Neural crest cell (in vitro differentiated cells): Measurements from ENCODE around the gene IRX4. TPM values are rescaled to one million over a fixed set of nuclear protein-coding genes. Genes with fewer than 3 reads are reported as not detected.

Experiments
- DNase-seq: peaks from one replicate; pipeline ENCODE4 v3.0.0; 2021; ENCODE audit warnings: low read depth, mixed read lengths, low spot score
- H3K27ac Mint-ChIP-seq: one replicate; pipeline ENCODE4 v1.8.0; 2021; ENCODE audit warnings: mild to moderate bottlenecking, mixed read lengths; ENCODE audit not compliant: unreplicated experiment
- H3K27me3 Mint-ChIP-seq: 2 replicates; pipeline ENCODE4 v1.8.0; 2021; ENCODE audit warnings: low read depth, mild to moderate bottlenecking, mixed read lengths
- H3K36me3 Mint-ChIP-seq: 2 replicates; pipeline ENCODE4 v1.8.0; 2021; ENCODE audit warnings: low read depth, mild to moderate bottlenecking, mixed read lengths
- H3K4me1 Mint-ChIP-seq: 2 replicates; pipeline ENCODE4 v1.8.0; 2021; ENCODE audit warnings: mixed read lengths
- H3K4me3 Mint-ChIP-seq: one replicate; pipeline ENCODE4 v1.8.0; 2021; ENCODE audit warnings: mild to moderate bottlenecking, mixed read lengths
- H3K9me3 Mint-ChIP-seq: 2 replicates; pipeline ENCODE4 v1.8.0; 2021; ENCODE audit warnings: mixed read lengths
- total RNA-seq: library from RNA; stranded (reverse); gene quantifications from 2 replicates; pipeline ENCODE4 v1.2.1, GENCODE V29; 2021
- TF ChIP-seq, protein P1 (sequence below): fragments of 200-600 bp; sonication (generic); conservative IDR thresholded peaks from 2 replicates; pipeline ENCODE4 v1.5.0; 2021; ENCODE audit warnings: antibody characterized with exemption, mild to moderate bottlenecking

The IRX4 gene
- total RNA-seq, 1 donor from 2014 or later, result 0.28 TPM

DNA sequence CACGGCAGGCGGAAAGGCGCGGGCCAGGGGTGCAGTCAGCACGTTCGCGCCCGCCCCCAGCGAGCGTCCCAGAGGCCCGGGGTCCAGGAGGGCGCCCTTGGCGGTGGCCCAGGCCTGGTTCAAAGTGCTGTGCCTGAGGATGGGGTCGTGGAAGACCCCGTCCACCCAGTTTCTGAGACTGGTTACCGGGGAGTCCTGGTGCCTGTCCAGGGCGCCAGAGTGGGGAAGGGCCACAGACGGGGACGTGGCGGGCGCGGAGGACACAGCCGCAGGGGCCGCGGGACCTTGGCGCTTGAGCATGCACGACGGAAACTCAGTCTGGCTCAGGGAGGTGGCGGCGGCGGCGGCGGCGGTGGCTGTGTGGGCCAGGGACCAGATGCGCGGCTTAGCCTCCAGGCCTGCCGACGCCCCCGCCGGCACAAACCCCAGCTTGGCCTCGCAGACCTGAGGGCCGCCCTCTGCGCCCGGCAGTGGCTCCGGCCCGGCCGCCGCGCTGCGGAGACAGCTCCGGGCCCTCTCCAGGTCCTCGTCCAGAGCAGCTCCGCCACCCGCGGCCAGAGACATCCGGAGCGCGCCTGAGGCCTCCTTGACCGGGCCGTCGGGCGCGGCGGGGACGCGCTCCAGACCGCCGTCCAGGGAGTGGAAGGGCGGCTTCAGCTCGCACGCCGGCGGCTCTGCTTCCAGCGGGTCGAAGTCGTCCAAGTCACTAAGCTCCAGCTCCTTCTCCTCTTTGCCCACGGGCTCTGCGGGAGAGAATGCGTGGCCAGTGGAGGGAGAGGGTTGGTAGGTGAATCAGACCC is 4.5 kb downstream of the IRX4 start:
- no peaks in the 10 kb centered on the region for H3K9me3 Mint-ChIP-seq
- H3K36me3 Mint-ChIP-seq, result no peaks in the 10 kb centered on the region
- no peak for DNase-seq
- peaks cover 87% of the 10 kb centered on the region for H3K27me3 Mint-ChIP-seq
- no peak overlapping the region for H3K27ac Mint-ChIP-seq
- peaks cover 17% of the 10 kb centered on the region for H3K4me1 Mint-ChIP-seq
- TF ChIP-seq, protein P1, sequence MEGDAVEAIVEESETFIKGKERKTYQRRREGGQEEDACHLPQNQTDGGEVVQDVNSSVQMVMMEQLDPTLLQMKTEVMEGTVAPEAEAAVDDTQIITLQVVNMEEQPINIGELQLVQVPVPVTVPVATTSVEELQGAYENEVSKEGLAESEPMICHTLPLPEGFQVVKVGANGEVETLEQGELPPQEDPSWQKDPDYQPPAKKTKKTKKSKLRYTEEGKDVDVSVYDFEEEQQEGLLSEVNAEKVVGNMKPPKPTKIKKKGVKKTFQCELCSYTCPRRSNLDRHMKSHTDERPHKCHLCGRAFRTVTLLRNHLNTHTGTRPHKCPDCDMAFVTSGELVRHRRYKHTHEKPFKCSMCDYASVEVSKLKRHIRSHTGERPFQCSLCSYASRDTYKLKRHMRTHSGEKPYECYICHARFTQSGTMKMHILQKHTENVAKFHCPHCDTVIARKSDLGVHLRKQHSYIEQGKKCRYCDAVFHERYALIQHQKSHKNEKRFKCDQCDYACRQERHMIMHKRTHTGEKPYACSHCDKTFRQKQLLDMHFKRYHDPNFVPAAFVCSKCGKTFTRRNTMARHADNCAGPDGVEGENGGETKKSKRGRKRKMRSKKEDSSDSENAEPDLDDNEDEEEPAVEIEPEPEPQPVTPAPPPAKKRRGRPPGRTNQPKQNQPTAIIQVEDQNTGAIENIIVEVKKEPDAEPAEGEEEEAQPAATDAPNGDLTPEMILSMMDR, result no peak
- no peak overlapping the region for H3K4me3 Mint-ChIP-seq

DNA sequence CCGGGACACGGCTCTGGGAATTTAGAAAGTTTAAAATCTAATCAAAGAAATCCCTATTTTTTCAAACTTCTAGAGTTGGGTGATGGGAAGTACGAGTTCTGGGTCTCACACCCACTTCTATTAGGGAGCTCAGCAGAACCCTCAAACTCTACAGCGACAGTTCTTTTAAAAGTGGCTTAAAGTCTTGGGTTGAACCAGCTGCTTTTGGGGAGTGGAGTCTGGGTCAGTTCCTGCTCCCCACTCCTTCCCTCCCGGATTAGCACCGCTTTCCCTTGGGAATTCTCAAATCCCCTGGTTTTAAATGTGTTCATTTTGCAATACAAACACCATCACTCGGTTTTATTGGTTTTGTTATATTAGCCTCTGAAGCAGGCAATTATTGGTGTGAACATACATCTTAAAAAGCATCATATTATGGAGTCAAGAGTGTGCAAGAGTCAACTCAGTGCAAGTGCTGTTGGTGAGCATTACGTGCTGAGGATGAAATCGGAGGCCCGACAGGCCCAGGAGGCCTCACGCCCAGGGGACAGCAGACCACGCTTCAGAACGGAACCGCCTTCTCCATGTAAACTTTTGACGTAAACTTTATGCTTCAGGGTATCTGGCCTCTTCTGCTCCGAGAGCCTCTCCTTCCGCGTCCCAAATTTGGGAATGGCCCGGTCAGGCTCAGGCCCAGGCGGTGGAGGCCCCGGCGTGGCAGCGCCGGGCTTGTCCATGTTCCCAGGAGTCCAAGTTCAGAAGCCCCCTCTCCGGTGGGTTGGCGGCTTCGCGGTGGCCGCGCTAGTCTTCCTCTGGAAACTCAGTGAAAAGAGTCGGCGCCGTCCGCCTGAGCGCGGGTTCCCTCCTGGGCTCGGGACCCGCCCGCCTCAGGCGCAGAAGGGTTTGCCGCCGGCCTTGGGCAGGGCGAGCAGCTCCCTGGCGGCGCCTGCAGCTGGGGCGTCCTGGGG is 5.3 kb downstream of the IRX4 start:
- Mint-ChIP-seq H3K4me1 (peaks cover 17% of the 10 kb centered on the region), H3K4me3 (peak overlapping the region; percentile 44), H3K27me3 (peaks cover 88% of the 10 kb centered on the region), H3K9me3 (no peaks in the 10 kb centered on the region), H3K27ac (no peak overlapping the region), H3K36me3 (no peaks in the 10 kb centered on the region)
- TF ChIP-seq, protein P1, result no peak
- no peak for DNase-seq

DNA sequence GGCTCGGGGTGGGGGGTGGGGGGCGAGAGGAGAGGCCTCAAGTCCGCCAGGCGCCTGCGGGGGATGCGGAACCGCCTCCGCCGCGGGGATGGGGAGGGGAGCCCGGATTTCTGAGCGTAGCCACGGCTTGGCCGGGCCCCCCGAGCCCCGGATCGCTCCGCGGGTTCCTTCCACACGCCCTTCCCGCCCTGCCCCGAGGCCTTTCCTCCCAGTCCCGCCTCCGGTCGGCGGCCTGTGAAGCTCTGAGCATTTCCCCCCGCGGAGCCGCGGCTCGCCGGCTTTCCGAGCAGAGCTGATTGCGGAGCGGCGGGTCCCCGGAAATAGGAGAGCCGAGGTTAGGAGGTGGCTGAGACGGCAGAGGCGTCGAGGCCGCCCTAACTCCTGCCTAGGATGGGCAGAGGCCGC is 6.1 kb downstream of the IRX4 start:
- TF ChIP-seq, protein P1, result no peak
- no peaks in the 10 kb centered on the region for H3K9me3 Mint-ChIP-seq
- peaks cover 17% of the 10 kb centered on the region for H3K4me1 Mint-ChIP-seq
- DNase-seq, result no peak
- no peak overlapping the region for H3K27ac Mint-ChIP-seq
- H3K36me3 Mint-ChIP-seq, result no peaks in the 10 kb centered on the region
- no peak overlapping the region for H3K4me3 Mint-ChIP-seq
- H3K27me3 Mint-ChIP-seq, result peaks cover 90% of the 10 kb centered on the region

DNA sequence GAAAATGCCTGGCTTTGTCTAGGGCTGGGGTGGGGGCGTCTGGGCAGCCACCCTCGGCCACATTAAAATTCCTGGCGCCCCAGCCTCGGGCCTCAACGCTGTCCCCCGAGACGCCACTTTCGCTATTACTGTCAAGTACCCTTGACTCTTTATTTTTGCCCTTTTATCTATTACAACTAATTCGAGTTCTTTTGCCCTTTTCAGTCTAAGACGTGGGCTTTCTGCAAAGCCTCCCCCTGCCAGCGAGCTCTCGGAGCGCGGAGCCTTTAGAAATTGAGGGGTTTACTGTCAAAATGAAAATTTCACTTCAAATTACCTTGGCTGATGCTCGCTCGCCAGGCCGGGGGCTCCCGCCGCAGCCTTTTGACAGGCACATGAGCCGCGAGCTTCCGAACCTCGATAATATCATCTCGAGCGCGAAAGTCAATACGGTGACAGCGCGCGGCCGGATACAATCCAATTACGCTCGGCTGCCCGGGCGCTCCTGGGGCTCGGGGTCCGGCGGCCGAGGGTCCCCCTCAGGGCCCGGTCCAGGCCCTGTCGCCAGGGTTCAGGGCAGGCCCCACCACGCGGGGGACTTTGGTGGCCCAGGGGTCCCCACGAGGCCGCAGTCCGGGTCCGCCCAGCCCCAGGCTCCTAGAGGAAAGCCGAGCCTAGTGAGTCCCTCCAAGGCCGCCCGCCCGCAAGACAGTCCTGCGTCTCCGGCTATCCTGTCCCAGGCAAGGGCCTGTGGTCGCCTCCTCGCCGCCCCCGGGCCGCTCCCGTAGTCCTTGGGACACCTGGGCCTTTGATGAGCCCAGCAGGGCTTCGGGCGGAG is 6.7 kb downstream of the IRX4 start:
- peak overlapping the region; percentile 85 for H3K4me3 Mint-ChIP-seq
- DNase-seq, result no peak
- no peaks in the 10 kb centered on the region for H3K36me3 Mint-ChIP-seq
- H3K27me3 Mint-ChIP-seq, result peaks cover 86% of the 10 kb centered on the region
- peaks cover 17% of the 10 kb centered on the region for H3K4me1 Mint-ChIP-seq
- H3K9me3 Mint-ChIP-seq, result no peaks in the 10 kb centered on the region
- no peak overlapping the region for H3K27ac Mint-ChIP-seq
- TF ChIP-seq, protein P1, result no peak

DNA sequence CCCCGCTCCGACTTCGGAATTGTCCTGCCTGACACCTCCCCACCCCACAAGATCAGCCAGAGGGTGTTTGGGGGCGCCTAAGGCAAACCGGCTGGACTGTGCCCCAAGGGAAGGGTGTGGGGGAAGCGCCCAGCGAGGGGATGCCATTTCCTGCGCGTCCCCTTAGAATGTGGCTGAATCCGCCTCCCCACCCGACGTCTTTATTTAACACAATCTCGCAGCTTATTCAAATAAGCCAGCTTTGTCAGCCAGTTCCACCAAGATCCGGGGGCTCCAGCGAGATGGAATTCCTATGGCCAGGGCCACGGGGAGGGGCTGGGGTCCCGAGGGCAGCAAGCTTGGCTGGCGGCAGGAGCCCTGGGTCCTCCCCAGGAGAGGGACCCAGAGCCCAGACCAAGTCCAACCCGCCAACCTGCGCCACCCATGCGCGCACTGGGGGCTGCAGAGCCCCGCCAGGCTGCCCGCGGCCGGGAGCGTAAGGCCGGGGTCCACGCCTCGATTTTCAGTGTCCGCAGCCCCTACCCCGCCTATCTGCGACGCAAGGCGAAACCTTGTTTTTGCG is 7.4 kb downstream of the IRX4 start:
- TF ChIP-seq, protein P1, result no peak
- Mint-ChIP-seq H3K27ac (no peak overlapping the region), H3K9me3 (no peaks in the 10 kb centered on the region), H3K4me3 (peak overlapping the region; percentile 85), H3K4me1 (peaks cover 17% of the 10 kb centered on the region), H3K27me3 (peaks cover 79% of the 10 kb centered on the region), H3K36me3 (no peaks in the 10 kb centered on the region)
- no peak for DNase-seq
